ENCODE results near the gene CCHCR1. TPM values are rescaled to one million over a fixed set of nuclear protein-coding genes. Genes with fewer than 3 reads are reported as not detected.

Gene CCHCR1
- total and polyA plus RNA-seq, 2 of the 13 experiments (the other 11 are each of a cell fraction or from before 2014, with no cell fraction given), result 14.6 to 28.2 TPM

GRCh38 chr6:31165986-31166385, 8.4 kb upstream of the CCHCR1 start:
- ATAC-seq (no peak), FAIRE-seq (no peak), DNase-seq (ENCODE audit: low spot score) (no peak)
- POLR2A ChIA-PET, result no interaction called here
- H3K9me3 ChIP-seq (ENCODE audit: low read length), result no peaks in the 10 kb centered on the region
- no peak overlapping the region for H3K4me3 ChIP-seq (replicated peaks in 1 of 3; ENCODE audit: insufficient read depth in 1 of 3, low read depth in 2 of 3, low read length in 3 of 3)
- in situ Hi-C loops (cut with HindIII; ENCODE audit: extremely low pct_ligation_motif_present, low pct_unique_long_range_greater_than_20kb), result no loop called here
- 85% methylated on average over 5 of the region's 5 CpGs for WGBS (ENCODE audit: low lambda C conversion rate)
- no peak overlapping the region for H3K27ac ChIP-seq (ENCODE audit: extremely low read length, insufficient read depth, low read length)
- peaks cover 6 to 8% of the 10 kb centered on the region in 2 experiments; a peak in 3 of 5 replicates for H3K36me3 ChIP-seq (replicated peaks in 1 of 2; ENCODE audit: control insufficient read depth in 1 of 2, insufficient read depth in 2 of 2, low read length in 2 of 2)
- BruUV-seq (replicated peaks), result no TSS peak
- no peaks in the 10 kb centered on the region for H3K27me3 ChIP-seq (ENCODE audit: control insufficient read depth in 1 of 2, insufficient read depth in 2 of 2, low read length in 2 of 2)
- no peaks in the 10 kb centered on the region for H3K4me1 ChIP-seq (ENCODE audit: insufficient read depth, low read length)
- no peaks in the 10 kb centered on the region; the same call in 1 of the 2 replicates for H4K20me1 ChIP-seq (ENCODE audit: insufficient read depth, low read length)
- no peak overlapping the region for H3K4me2 ChIP-seq (ENCODE audit: low read depth, low read length)
- no peaks in the 10 kb centered on the region for H3K79me2 ChIP-seq (ENCODE audit: insufficient read depth, low read length)
- intact Hi-C loops (cut with micrococcal nuclease; ENCODE audit: unreplicated experiment), result no loop called here
- CTCF ChIA-PET (ENCODE audit: low intra/inter-chr PET ratio, low total read pairs), result no interaction called here
- no peak overlapping the region for H2AFZ ChIP-seq (ENCODE audit: low read length)
- no peak overlapping the region for H3K9ac ChIP-seq (ENCODE audit: insufficient read depth, low read depth, low read length)
- TF ChIP-seq IRF1 (CRISPR knock-in tag; IDR thresholded peaks at IDR 0.05; ENCODE audit: low read depth) (no peak), ZNF512B (CRISPR knock-in tag; IDR thresholded peaks at IDR 0.05; ENCODE audit: borderline replicate concordance) (no peak), HIVEP1 (CRISPR knock-in tag; IDR thresholded peaks at IDR 0.05) (no peak), RBM22 (optimal IDR thresholded peaks at IDR 0.05; ENCODE audit: low read length) (no peak), ZBTB40 (IDR thresholded peaks at IDR 0.05) (no peak), ZBTB40 (CRISPR knock-in tag; IDR thresholded peaks at IDR 0.05) (no peak), NFYC (CRISPR knock-in tag; IDR thresholded peaks at IDR 0.05) (no peak), HMG20A (CRISPR knock-in tag; IDR thresholded peaks at IDR 0.05; ENCODE audit: borderline replicate concordance) (no peak), MAZ (IDR thresholded peaks at IDR 0.05; ENCODE audit: borderline replicate concordance, low read depth, low read length) (no peak), MAZ (CRISPR knock-in tag; IDR thresholded peaks at IDR 0.05; ENCODE audit: low read depth) (no peak), LCORL (IDR thresholded peaks at IDR 0.05) (no peak), LCORL (CRISPR knock-in tag; IDR thresholded peaks at IDR 0.05) (no peak), SNAPC2 (CRISPR knock-in tag; IDR thresholded peaks at IDR 0.05) (no peak), PRPF4 (IDR thresholded peaks at IDR 0.05; ENCODE audit: low read depth, low read length, poor library complexity, severe bottlenecking) (no peak)

All from HepG2 (cell line).